Panc1 (cell line): ENCODE measurements around the gene GHITM. TPM values are rescaled to one million over a fixed set of nuclear protein-coding genes. Genes with fewer than 3 reads are reported as not detected.
"Not testable (repeated sequence)": the region's sequence is repeated elsewhere in the genome, so short reads cannot be mapped to it uniquely, and the experiment has no call there.

ENCODE experiments used
- ATAC-seq: fragments of 200-7000 bp; cut with Tn5 transposase; 2 replicates; pipeline ENCODE4 v1.9.1; 2020; ENCODE audit warnings: mild to moderate bottlenecking, moderate library complexity
- BruUV-seq: library from RNA; stranded (reverse); fragments of 400-500 nt; replicated peaks from 2 replicates; lab custom pipeline; 2021; lab: Mats Ljungman, UMichigan
- CTCF ChIA-PET: fragments of 300-600 bp; sonication (Branson Sonifier 250); formaldehyde crosslinking; loops from one replicate; lab custom pipeline; 2022; ENCODE audit warnings: antibody characterized with exemption; lab: Charles Lee
- POLR2A ChIA-PET: fragments of 300-600 bp; sonication (Branson Sonifier 250); formaldehyde crosslinking; loops from one replicate; lab custom pipeline; 2022; ENCODE audit warnings: antibody characterized with exemption; lab: Charles Lee
- DNase-seq: peaks from one replicate; pipeline ENCODE4 v3.0.0-alpha.2; 2010; ENCODE audit warnings: low read depth, low spot score
- H3K27ac ChIP-seq: 2 replicates; pipeline ENCODE4 v1.5.1; 2011; ENCODE audit warnings: mild to moderate bottlenecking, low read length, inconsistent platforms
- H3K27me3 ChIP-seq: fragments of 200-500 bp; sonication (Bioruptor generic); 2 replicates; pipeline ENCODE4 v1.6.0; 2014; ENCODE audit warnings: low read length, inconsistent platforms; ENCODE audit not compliant: control insufficient read depth, insufficient read depth
- H3K36me3 ChIP-seq: fragments of 200-500 bp; sonication (Bioruptor generic); 2 replicates; pipeline ENCODE4 v1.5.1; 2014; ENCODE audit warnings: inconsistent platforms, mild to moderate bottlenecking, low read length, moderate library complexity; ENCODE audit not compliant: control insufficient read depth, insufficient read depth
- H3K4me1 ChIP-seq: 2 replicates; pipeline ENCODE4 v1.5.1; 2011; ENCODE audit warnings: inconsistent platforms, mild to moderate bottlenecking, low read length, moderate library complexity; ENCODE audit not compliant: control insufficient read depth, insufficient read depth
- H3K4me3 ChIP-seq, 2 experiments: 2 replicates each; pipeline ENCODE4 v1.5.1; 2011 to 2012; ENCODE audit warnings: low read depth in 2 of 2, low read length in 2 of 2, mild to moderate bottlenecking in 2 of 2, inconsistent platforms in 1 of 2, moderate library complexity in 1 of 2
- H3K9me3 ChIP-seq: fragments of 200-500 bp; sonication (Bioruptor generic); 2 replicates; pipeline ENCODE4 v1.5.1; 2014; ENCODE audit warnings: low read depth, mild to moderate bottlenecking, inconsistent platforms, low read length, moderate library complexity; ENCODE audit not compliant: control insufficient read depth, insufficient read depth
- CTCF ChIP-seq: fragments of 450-650 bp; IDR thresholded peaks from 2 replicates; pipeline ENCODE4 v1.5.1; 2017; ENCODE audit warnings: mild to moderate bottlenecking
- POLR2AphosphoS5 ChIP-seq: IDR thresholded peaks from 2 replicates; pipeline ENCODE4 v1.6.1; 2012; ENCODE audit warnings: mild to moderate bottlenecking, low read depth, low read length, moderate library complexity
- SIN3A ChIP-seq: IDR thresholded peaks from 2 replicates; pipeline ENCODE4 v1.6.1; 2012; ENCODE audit warnings: low read depth, mild to moderate bottlenecking, low read length, moderate library complexity, borderline replicate concordance; ENCODE audit not compliant: insufficient read depth
- TCF7L2 ChIP-seq: IDR thresholded peaks from 2 replicates; pipeline ENCODE4 v1.6.1; 2011; ENCODE audit warnings: mild to moderate bottlenecking, low read depth, low read length, inconsistent platforms
- in situ Hi-C: cut with HindIII; loops from 2 replicates; pipeline ENCODE4 v1.10.0; 2016; ENCODE audit warnings: low sequenced_read_pairs, low pct_unique_long_range_greater_than_20kb
- intact Hi-C: fragments of 100-400 bp; cut with micrococcal nuclease; formaldehyde crosslinking; loops from one replicate; pipeline ENCODE4 v1.10.0; 2022; ENCODE audit not compliant: unreplicated experiment
- total RNA-seq: library from RNA; stranded (reverse); gene quantifications from one replicate; pipeline ENCODE4 v1.2.1, GENCODE V29; 2021; ENCODE audit not compliant: unreplicated experiment
- TF ChIP-seq, protein P1 (sequence below), 2 experiments: IDR thresholded peaks; 2 replicates each; pipeline ENCODE4 v1.6.1; 2011 to 2012; ENCODE audit warnings: low read depth in 2 of 2, control low read depth in 1 of 2, low read length in 1 of 2, mild to moderate bottlenecking in 1 of 2, moderate library complexity in 1 of 2; ENCODE audit not compliant: insufficient read depth in 1 of 2

The GHITM gene
- total RNA-seq, 1 experiment from 2014 or later: 188 TPM

DNA sequence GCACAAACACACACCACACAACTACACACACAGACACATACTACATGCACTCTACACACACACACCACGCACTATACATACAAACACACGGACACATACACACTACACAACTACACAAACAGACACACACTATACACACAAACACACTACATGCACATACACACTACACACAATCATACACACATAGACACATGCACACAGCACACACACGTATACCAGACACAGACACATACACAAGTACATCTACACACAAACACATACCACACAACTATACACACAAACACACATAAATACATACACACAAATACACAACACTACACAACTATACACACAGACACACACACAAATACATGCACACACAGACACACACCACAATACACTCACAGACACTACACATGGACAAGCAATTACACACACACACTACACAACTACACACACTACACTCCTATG is 38.9 kb downstream of the GHITM start:
- no peak overlapping the region for H3K4me3 ChIP-seq
- no peaks in the 10 kb centered on the region for H3K36me3 ChIP-seq
- H3K4me1 ChIP-seq: no peaks in the 10 kb centered on the region
- in situ Hi-C loops (no loop called here), intact Hi-C loops (no loop called here)
- H3K9me3 ChIP-seq: no peaks in the 10 kb centered on the region
- no peak for TF ChIP-seq CTCF
- ChIA-PET CTCF (no interaction called here), POLR2A (no interaction called here)
- DNase-seq: no peak
- no peaks in the 10 kb centered on the region for H3K27me3 ChIP-seq
- no TSS peak for BruUV-seq
- H3K27ac ChIP-seq: no peak overlapping the region
- ATAC-seq: no peak

- Histone ChIP-seq H3K36me3 (no peaks in the 10 kb centered on the region), H3K27ac (no peak overlapping the region), H3K27me3 (no peaks in the 10 kb centered on the region), H3K9me3 (no peaks in the 10 kb centered on the region), H3K4me3 (no peak overlapping the region), H3K4me1 (no peaks in the 10 kb centered on the region)
- BruUV-seq: no TSS peak
- intact Hi-C loops (no loop called here), in situ Hi-C loops (no loop called here)
- ChIA-PET CTCF (no interaction called here), POLR2A (no interaction called here)
- ATAC-seq: peak; percentile 44
- no peak for TF ChIP-seq CTCF
- TF ChIP-seq SIN3A: no peak
- TF ChIP-seq, protein P1, sequence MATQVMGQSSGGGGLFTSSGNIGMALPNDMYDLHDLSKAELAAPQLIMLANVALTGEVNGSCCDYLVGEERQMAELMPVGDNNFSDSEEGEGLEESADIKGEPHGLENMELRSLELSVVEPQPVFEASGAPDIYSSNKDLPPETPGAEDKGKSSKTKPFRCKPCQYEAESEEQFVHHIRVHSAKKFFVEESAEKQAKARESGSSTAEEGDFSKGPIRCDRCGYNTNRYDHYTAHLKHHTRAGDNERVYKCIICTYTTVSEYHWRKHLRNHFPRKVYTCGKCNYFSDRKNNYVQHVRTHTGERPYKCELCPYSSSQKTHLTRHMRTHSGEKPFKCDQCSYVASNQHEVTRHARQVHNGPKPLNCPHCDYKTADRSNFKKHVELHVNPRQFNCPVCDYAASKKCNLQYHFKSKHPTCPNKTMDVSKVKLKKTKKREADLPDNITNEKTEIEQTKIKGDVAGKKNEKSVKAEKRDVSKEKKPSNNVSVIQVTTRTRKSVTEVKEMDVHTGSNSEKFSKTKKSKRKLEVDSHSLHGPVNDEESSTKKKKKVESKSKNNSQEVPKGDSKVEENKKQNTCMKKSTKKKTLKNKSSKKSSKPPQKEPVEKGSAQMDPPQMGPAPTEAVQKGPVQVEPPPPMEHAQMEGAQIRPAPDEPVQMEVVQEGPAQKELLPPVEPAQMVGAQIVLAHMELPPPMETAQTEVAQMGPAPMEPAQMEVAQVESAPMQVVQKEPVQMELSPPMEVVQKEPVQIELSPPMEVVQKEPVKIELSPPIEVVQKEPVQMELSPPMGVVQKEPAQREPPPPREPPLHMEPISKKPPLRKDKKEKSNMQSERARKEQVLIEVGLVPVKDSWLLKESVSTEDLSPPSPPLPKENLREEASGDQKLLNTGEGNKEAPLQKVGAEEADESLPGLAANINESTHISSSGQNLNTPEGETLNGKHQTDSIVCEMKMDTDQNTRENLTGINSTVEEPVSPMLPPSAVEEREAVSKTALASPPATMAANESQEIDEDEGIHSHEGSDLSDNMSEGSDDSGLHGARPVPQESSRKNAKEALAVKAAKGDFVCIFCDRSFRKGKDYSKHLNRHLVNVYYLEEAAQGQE (IDR thresholded peaks at IDR 0.05; ENCODE audit: insufficient read depth in 1 of 2, low read depth in 2 of 2, low read length in 1 of 2): no peak
- TF ChIP-seq TCF7L2: no peak
- TF ChIP-seq POLR2AphosphoS5: no peak
- no peak for DNase-seq
Observed at GRCh38 chr10:84179059-84179710, 39.9 kb downstream of the GHITM start.

GRCh38 chr10:84180386-84180785 is 41.1 kb downstream of the GHITM start:
- POLR2A ChIA-PET, ATAC-seq, H3K4me1 ChIP-seq, H3K36me3 ChIP-seq, H3K9me3 ChIP-seq, intact Hi-C loops, in situ Hi-C loops, DNase-seq, H3K4me3 ChIP-seq, CTCF ChIA-PET, H3K27ac ChIP-seq, H3K27me3 ChIP-seq, BruUV-seq: not testable (repeated sequence)
